ENCODE data around the gene ADSL. TPM values are rescaled to one million over a fixed set of nuclear protein-coding genes. Genes with fewer than 3 reads are reported as not detected.

The ADSL gene
- total RNA-seq, 1 donor: 155 TPM

- Histone ChIP-seq H3K27ac (ENCODE audit: low read depth, low read length) (no peak overlapping the region), H3K79me2 (ENCODE audit: insufficient read depth, low read length) (peaks cover 39% of the 10 kb centered on the region), H3K4me1 (ENCODE audit: insufficient read depth, low read length) (peaks cover 18% of the 10 kb centered on the region), H3K4me3 (ENCODE audit: insufficient read depth, low read length) (no peak overlapping the region), H3K27me3 (ENCODE audit: insufficient read depth, low read length) (no peaks in the 10 kb centered on the region), H3K9me3 (ENCODE audit: low read depth, low read length) (no peaks in the 10 kb centered on the region), H4K20me1 (ENCODE audit: insufficient read depth, low read length) (no peaks in the 10 kb centered on the region), H3K36me3 (ENCODE audit: insufficient read depth, low read length) (no peaks in the 10 kb centered on the region), H2AFZ (ENCODE audit: low read length) (no peak overlapping the region), H3K4me2 (ENCODE audit: insufficient read depth, low read length) (no peak overlapping the region)
- TF ChIP-seq, protein P1, sequence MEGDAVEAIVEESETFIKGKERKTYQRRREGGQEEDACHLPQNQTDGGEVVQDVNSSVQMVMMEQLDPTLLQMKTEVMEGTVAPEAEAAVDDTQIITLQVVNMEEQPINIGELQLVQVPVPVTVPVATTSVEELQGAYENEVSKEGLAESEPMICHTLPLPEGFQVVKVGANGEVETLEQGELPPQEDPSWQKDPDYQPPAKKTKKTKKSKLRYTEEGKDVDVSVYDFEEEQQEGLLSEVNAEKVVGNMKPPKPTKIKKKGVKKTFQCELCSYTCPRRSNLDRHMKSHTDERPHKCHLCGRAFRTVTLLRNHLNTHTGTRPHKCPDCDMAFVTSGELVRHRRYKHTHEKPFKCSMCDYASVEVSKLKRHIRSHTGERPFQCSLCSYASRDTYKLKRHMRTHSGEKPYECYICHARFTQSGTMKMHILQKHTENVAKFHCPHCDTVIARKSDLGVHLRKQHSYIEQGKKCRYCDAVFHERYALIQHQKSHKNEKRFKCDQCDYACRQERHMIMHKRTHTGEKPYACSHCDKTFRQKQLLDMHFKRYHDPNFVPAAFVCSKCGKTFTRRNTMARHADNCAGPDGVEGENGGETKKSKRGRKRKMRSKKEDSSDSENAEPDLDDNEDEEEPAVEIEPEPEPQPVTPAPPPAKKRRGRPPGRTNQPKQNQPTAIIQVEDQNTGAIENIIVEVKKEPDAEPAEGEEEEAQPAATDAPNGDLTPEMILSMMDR (IDR thresholded peaks at IDR 0.05; ENCODE audit: extremely low read depth, low read depth, low read length): no peak
- no peak for DNase-seq (ENCODE audit: insufficient read length, low spot score, missing footprints)
These were observed 41.9 kb downstream of the ADSL start for GRCh38 chr22:40388231-40388630.

DNA sequence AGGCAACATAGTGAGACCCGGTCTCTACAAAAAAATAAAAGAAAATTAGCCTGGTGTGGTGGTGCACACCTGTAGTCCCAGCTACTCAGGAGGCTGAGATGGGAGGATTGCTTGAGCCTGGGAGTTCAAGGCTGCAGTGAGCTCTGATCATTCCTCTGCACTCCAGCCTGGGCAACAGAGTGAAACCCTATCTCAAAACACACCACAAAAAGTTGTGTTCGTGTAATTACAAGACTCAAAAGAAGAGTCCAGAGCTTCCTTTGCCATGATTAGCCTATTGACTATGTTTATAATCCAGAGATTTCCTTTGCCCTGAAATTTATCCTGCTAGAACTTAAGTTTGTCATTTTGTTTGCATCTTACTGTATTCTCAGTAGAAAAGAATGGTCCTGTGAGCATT is 45.1 kb downstream of the ADSL start:
- H2AFZ ChIP-seq (ENCODE audit: low read length): no peak overlapping the region
- H3K79me2 ChIP-seq (ENCODE audit: insufficient read depth, low read length): peaks cover 33% of the 10 kb centered on the region
- no peak overlapping the region for H3K27ac ChIP-seq (ENCODE audit: low read depth, low read length)
- H3K4me3 ChIP-seq (ENCODE audit: insufficient read depth, low read length): no peak overlapping the region
- TF ChIP-seq, protein P1 (IDR thresholded peaks at IDR 0.05; ENCODE audit: extremely low read depth, low read depth, low read length): no peak
- H3K4me2 ChIP-seq (ENCODE audit: insufficient read depth, low read length): no peak overlapping the region
- no peak for DNase-seq (ENCODE audit: insufficient read length, low spot score, missing footprints)
- H3K9me3 ChIP-seq (ENCODE audit: low read depth, low read length): no peaks in the 10 kb centered on the region
- H3K4me1 ChIP-seq (ENCODE audit: insufficient read depth, low read length): no peaks in the 10 kb centered on the region
- H3K36me3 ChIP-seq (ENCODE audit: insufficient read depth, low read length): peaks cover 9% of the 10 kb centered on the region
- H4K20me1 ChIP-seq (ENCODE audit: insufficient read depth, low read length): peaks cover 2% of the 10 kb centered on the region
- H3K27me3 ChIP-seq (ENCODE audit: insufficient read depth, low read length): no peaks in the 10 kb centered on the region

DNA sequence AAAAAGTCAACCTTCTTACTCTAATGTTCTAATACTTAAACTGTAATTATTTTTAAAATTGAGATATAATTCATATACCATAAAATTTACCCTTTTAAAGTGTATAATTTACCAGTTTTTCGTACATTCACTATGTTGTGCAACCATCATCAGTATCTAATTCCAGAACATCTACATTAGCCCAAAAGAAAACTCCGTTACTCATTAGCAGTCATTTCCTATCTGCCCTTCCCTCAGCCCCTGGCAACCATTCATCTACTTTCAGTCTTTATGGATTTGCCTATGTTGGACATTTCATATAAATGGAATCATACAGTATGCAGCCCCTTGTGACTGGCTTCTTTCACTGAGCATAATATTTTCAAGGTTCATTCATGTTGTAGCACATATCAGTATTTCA is 46.3 kb downstream of the ADSL start:
- Histone ChIP-seq H3K36me3 (ENCODE audit: insufficient read depth, low read length) (peaks cover 9% of the 10 kb centered on the region), H3K4me1 (ENCODE audit: insufficient read depth, low read length) (peaks cover 6% of the 10 kb centered on the region), H3K9me3 (ENCODE audit: low read depth, low read length) (no peaks in the 10 kb centered on the region), H2AFZ (ENCODE audit: low read length) (no peak overlapping the region), H3K4me2 (ENCODE audit: insufficient read depth, low read length) (no peak overlapping the region), H4K20me1 (ENCODE audit: insufficient read depth, low read length) (peaks cover 5% of the 10 kb centered on the region), H3K4me3 (ENCODE audit: insufficient read depth, low read length) (no peak overlapping the region), H3K27me3 (ENCODE audit: insufficient read depth, low read length) (no peaks in the 10 kb centered on the region), H3K79me2 (ENCODE audit: insufficient read depth, low read length) (peaks cover 25% of the 10 kb centered on the region), H3K27ac (ENCODE audit: low read depth, low read length) (no peak overlapping the region)
- DNase-seq (ENCODE audit: insufficient read length, low spot score, missing footprints): no peak
- TF ChIP-seq, protein P1 (IDR thresholded peaks at IDR 0.05; ENCODE audit: extremely low read depth, low read depth, low read length): no peak

GRCh38 chr22:40394607-40395006 is 48.3 kb downstream of the ADSL start:
- H3K79me2 ChIP-seq (ENCODE audit: insufficient read depth, low read length): peaks cover 16% of the 10 kb centered on the region

More at GRCh38 chr22:40394607-40395006, 48.3 kb downstream of the ADSL start:
- Histone ChIP-seq H3K4me2 (ENCODE audit: insufficient read depth, low read length) (no peak overlapping the region), H3K4me3 (ENCODE audit: insufficient read depth, low read length) (no peak overlapping the region), H3K9me3 (ENCODE audit: low read depth, low read length) (no peaks in the 10 kb centered on the region), H4K20me1 (ENCODE audit: insufficient read depth, low read length) (peaks cover 5% of the 10 kb centered on the region), H3K36me3 (ENCODE audit: insufficient read depth, low read length) (peaks cover 9% of the 10 kb centered on the region), H3K4me1 (ENCODE audit: insufficient read depth, low read length) (peaks cover 6% of the 10 kb centered on the region), H3K27ac (ENCODE audit: low read depth, low read length) (no peak overlapping the region), H3K27me3 (ENCODE audit: insufficient read depth, low read length) (no peaks in the 10 kb centered on the region), H2AFZ (ENCODE audit: low read length) (no peak overlapping the region)
- TF ChIP-seq, protein P1 (IDR thresholded peaks at IDR 0.05; ENCODE audit: extremely low read depth, low read depth, low read length): no peak
- DNase-seq (ENCODE audit: insufficient read length, low spot score, missing footprints): no peak

All from osteoblast (primary cell).